ENCODE results near the gene DVL1. TPM values are rescaled to one million over a fixed set of nuclear protein-coding genes. Genes with fewer than 3 reads are reported as not detected.

DVL1 gene
- polyA plus RNA-seq, 3 donors = 0.41 to 29.8 (median 0.55) TPM

DNA sequence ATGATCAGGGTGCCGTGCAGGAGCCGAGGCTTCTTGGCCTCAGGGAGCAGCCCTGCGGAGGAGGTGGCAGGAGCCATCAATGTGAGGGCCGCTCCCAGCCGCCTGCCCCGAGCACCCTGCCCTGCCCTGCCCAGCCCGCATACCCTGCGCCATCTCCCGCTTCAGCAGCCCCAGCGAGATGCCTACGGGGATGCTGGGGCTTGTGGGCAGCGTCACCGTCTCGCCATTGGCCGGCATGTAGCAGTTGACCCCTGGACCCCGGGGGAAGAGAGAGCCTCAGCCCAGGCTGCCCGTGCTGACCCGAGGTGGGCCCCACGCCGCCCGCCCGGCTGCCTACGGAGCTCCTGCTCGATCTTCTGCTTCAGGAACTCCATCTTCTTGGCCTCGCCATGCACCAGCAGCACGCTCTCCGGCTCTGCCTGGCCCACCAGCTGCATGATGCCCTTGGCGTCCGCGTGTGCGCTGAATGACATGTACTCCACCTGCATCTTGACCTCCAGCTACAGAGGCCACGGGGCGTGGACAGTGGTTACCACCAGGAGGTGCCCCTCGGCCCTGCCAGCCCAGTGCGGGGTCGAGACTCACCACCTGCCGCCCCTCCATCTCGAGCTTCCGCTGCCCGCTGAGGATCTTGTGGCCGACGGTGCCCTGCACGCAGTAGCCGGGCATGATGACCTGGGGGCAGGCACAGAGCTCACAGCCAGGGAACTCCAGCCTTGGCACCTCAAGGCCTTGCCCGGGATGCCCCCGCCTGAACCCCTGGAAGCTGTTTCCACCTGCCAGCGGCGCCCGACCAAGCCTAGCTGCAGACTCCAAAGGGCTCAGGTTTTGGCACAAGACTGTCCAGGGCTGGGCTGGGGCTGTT is 36.5 kb downstream of the DVL1 start:
- TF ChIP-seq, protein P1, sequence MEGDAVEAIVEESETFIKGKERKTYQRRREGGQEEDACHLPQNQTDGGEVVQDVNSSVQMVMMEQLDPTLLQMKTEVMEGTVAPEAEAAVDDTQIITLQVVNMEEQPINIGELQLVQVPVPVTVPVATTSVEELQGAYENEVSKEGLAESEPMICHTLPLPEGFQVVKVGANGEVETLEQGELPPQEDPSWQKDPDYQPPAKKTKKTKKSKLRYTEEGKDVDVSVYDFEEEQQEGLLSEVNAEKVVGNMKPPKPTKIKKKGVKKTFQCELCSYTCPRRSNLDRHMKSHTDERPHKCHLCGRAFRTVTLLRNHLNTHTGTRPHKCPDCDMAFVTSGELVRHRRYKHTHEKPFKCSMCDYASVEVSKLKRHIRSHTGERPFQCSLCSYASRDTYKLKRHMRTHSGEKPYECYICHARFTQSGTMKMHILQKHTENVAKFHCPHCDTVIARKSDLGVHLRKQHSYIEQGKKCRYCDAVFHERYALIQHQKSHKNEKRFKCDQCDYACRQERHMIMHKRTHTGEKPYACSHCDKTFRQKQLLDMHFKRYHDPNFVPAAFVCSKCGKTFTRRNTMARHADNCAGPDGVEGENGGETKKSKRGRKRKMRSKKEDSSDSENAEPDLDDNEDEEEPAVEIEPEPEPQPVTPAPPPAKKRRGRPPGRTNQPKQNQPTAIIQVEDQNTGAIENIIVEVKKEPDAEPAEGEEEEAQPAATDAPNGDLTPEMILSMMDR (IDR thresholded peaks at IDR 0.05) = no peak
- Mint-ChIP-seq H3K4me1 (peaks cover 8% of the 10 kb centered on the region), H3K4me3 (no peak overlapping the region), H3K27me3 (ENCODE audit: low read depth in 3 of 3) (no peaks in the 10 kb centered on the region), H3K9me3 (no peaks in the 10 kb centered on the region), H3K27ac (no peak overlapping the region), H3K36me3 (peaks cover 33 to 66% of the 10 kb centered on the region in 2 donors)
- Histone ChIP-seq H3K27me3 (ENCODE audit: control insufficient read depth in 2 of 2, insufficient read depth in 2 of 2, low read length in 2 of 2) (no peaks in the 10 kb centered on the region), H3K9me3 (replicated peaks in 1 of 2; ENCODE audit: control insufficient read depth in 1 of 2, insufficient read depth in 1 of 2, low read length in 2 of 2) (no peaks in the 10 kb centered on the region), H3K27ac (ENCODE audit: low read depth in 1 of 2, low read length in 2 of 2) (no peak overlapping the region), H3K79me2 (ENCODE audit: insufficient read depth, low read length) (peaks cover 4% of the 10 kb centered on the region), H3K4me3 (replicated peaks in 1 of 3; ENCODE audit: low read depth in 2 of 3, low read length in 3 of 3) (no peak overlapping the region), H4K20me1 (ENCODE audit: insufficient read depth, low read length) (peaks cover 46% of the 10 kb centered on the region), H3K4me2 (replicated peaks; ENCODE audit: extremely low read depth, low read length, poor library complexity, severe bottlenecking) (no peak overlapping the region), H2AFZ (ENCODE audit: insufficient read depth, low read depth, low read length, poor library complexity, severe bottlenecking) (no peak overlapping the region), H3K36me3 (replicated peaks in 1 of 2; ENCODE audit: control insufficient read depth in 1 of 2, insufficient read depth in 2 of 2, low read length in 2 of 2) (peaks cover 57 to 67% of the 10 kb centered on the region in 2 donors), H3K4me1 (ENCODE audit: control insufficient read depth in 1 of 2, insufficient read depth in 2 of 2, low read length in 2 of 2) (peaks cover 8 to 13% of the 10 kb centered on the region in 2 donors), H3K9ac (ENCODE audit: insufficient read depth, low read length, poor library complexity, severe bottlenecking) (no peak overlapping the region)
- DNase-seq = no peak
- intact Hi-C loops (cut with micrococcal nuclease) = no loop called here
- WGBS (ENCODE audit: insufficient coverage) = 97% methylated on average over 49 of the region's 49 CpGs

DNA sequence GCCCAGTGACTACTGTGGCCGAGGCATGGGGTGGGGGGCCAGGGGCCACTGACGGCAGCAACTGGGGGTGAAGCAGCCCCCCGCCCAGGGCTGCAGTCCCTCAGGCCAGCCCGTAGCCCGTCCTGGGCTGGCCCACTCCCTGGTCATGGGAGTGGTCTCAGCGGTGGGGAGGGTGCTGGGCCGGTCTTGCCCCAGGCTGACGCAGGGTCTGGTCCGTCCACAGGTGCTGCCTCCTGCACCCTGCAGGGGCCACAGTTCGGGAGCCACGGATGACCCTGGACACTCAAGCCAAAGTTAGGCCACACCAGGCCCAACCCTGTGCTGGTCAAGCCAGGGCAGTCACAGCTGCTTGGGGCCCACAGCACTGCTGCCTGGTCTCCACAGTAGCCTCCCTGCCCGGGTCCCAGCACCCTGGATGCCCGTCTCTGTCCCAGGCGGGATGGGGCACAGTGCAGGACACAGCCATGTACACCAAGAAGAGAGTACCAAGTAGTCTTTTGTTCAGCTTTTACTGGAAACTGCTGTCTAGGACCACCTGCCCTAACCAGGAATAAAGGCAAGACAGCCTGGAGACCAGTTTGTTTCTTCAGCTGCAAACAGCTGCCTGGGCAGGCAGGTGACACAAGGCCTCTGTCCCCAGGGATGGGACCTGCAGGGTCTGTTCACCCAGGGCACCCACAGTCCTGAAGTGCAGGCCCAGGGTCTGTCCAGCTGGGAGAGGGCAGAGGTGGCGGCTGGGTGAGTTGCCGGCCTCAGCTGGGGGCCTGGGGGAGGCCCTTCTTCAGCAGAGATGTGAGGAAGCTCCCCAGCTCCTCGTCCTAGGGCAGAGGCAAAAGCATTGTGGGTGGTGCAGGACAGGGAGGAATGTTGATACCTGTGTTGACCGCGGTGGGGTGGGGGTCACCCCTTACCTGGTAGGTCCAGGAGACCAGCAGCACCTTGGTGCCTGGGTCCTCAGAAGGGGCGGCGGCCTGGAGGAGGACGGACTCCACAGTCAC is 37.8 kb downstream of the DVL1 start:
- H3K9ac ChIP-seq (ENCODE audit: insufficient read depth, low read length, poor library complexity, severe bottlenecking) = no peak overlapping the region
- no peak overlapping the region for H3K4me3 ChIP-seq (replicated peaks in 1 of 3; ENCODE audit: low read depth in 2 of 3, low read length in 3 of 3)
- H3K4me2 ChIP-seq (replicated peaks; ENCODE audit: extremely low read depth, low read length, poor library complexity, severe bottlenecking) = no peak overlapping the region
- Mint-ChIP-seq H3K4me1 (peaks cover 16% of the 10 kb centered on the region), H3K27me3 (ENCODE audit: low read depth in 3 of 3) (peaks cover 0 to 2% (median 0%) of the 10 kb centered on the region in 3 donors), H3K4me3 (no peak overlapping the region), H3K27ac (no peak overlapping the region), H3K9me3 (no peaks in the 10 kb centered on the region), H3K36me3 (peaks cover 27 to 57% of the 10 kb centered on the region in 2 donors)
- H4K20me1 ChIP-seq (ENCODE audit: insufficient read depth, low read length) = peaks cover 47% of the 10 kb centered on the region
- 95% methylated on average over 22 of the region's 22 CpGs for WGBS (ENCODE audit: insufficient coverage)
- peaks cover 13% of the 10 kb centered on the region for H3K79me2 ChIP-seq (ENCODE audit: insufficient read depth, low read length)
- no peak for DNase-seq
- H3K27me3 ChIP-seq (ENCODE audit: control insufficient read depth in 2 of 2, insufficient read depth in 2 of 2, low read length in 2 of 2) = no peaks in the 10 kb centered on the region
- H3K9me3 ChIP-seq (replicated peaks in 1 of 2; ENCODE audit: control insufficient read depth in 1 of 2, insufficient read depth in 1 of 2, low read length in 2 of 2) = no peaks in the 10 kb centered on the region
- H3K27ac ChIP-seq (ENCODE audit: low read depth in 1 of 2, low read length in 2 of 2) = no peak overlapping the region
- TF ChIP-seq, protein P1 (IDR thresholded peaks at IDR 0.05) = no peak
- H2AFZ ChIP-seq (ENCODE audit: insufficient read depth, low read depth, low read length, poor library complexity, severe bottlenecking) = no peak overlapping the region
- peaks cover 17 to 22% of the 10 kb centered on the region in 2 donors for H3K4me1 ChIP-seq (ENCODE audit: control insufficient read depth in 1 of 2, insufficient read depth in 2 of 2, low read length in 2 of 2)
- H3K36me3 ChIP-seq (replicated peaks in 1 of 2; ENCODE audit: control insufficient read depth in 1 of 2, insufficient read depth in 2 of 2, low read length in 2 of 2) = peaks cover 54 to 58% of the 10 kb centered on the region in 2 donors
- intact Hi-C loops (cut with micrococcal nuclease) = no loop called here

All from CD14-positive monocyte (primary cell).